NCI-H526 (cell line): ENCODE data around the gene NGRN.
"Not testable (repeated sequence)": the region's sequence is repeated elsewhere in the genome, so short reads cannot be mapped to it uniquely, and the experiment has no call there.

Source experiments
- DNase-seq, 2 experiments: peaks; one replicate each; lab custom pipeline; 2025; lab: John Stamatoyannopoulos, UW

Gene NGRN

DNA sequence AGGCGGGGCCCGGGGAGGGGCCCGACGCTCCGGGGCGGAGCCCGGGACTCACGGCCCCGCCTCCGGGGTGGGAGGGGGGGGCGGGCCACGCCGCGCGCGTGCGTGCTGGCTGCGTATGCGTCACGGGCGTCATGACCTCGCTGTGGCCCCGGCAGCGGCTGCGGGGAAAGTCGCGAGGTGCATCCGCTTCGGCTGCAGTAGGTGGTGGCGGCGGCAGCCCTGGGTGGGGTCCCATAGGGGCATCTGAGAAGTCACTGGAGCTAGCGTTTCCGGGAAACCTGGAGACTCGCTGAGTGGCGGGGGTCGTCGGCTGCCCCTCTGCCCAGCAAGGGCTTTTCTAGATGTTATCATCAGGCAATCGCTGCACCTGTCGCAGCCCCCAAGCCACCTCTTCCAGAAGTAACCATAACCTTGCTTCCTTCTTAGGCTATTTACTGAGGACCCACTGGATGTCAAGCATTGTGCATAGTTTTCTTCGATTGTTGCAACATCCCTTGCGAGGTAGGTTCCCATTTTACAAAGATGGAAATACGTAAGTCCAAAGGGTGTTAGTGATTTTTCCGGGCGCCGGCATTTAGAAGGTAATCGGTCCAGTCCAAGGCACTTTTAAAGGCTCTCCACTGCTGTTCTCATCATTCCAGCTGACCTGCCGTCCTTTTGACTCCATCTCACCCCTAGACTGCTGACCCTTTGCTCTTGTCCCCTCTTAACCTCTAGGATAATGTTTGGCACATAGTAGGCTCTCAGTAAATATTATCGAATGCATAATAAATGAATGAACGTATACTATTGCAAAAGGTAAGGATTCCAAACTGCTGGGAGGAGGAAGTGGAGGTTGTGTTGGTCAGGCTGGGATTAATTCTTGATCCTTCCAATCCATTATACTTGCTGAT lies 31.1 kb upstream of the NGRN start, which contains the start of gene GDPGP1:
Gene GDPGP1, plus strand, starts transcription at position 114 of the 893 bp plus-strand sequence. CDS start 6,700 bp downstream, outside the sequence.
- DNase-seq: peak in 1 of 2 experiments; percentile 44

DNA sequence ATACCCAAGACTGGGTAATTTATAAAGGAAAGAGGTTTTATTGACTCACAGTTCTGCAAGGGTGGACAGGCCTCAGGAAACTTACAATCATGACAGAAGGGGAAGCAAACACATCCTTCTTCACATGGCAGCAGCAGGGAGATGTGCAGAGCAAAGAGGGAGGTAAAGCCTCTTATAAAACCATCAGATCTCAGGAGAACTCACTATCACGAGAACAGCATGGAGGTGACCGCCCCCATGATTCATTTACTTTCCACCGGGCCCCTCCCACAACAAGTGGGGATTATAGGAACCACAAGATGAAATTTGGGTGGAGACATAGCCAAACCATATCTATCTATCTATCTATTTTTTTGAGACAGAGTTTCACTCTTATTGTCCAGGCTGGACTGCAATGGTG lies 26.1 kb upstream of the NGRN start:
- DNase-seq: no peak

DNA sequence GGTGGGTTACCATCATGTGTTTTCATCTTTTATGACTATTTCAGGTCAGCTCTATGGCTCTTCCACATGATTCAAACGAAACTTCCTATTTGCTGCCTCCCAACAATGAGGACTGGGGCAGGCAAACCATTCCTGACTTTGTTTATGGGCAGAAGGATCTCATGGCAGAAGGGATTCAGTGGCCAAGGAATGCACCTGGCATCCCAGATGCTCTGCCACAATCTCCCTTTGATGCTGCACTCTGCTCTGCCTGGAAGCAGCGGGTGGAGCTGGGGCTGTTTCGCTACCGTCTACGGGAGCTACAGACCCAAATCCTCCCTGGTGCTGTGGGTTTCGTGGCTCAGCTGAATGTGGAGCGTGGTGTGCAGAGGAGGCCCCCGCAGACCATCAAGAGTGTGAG lies 24.6 kb upstream of the NGRN start:
- no peak for DNase-seq

DNA sequence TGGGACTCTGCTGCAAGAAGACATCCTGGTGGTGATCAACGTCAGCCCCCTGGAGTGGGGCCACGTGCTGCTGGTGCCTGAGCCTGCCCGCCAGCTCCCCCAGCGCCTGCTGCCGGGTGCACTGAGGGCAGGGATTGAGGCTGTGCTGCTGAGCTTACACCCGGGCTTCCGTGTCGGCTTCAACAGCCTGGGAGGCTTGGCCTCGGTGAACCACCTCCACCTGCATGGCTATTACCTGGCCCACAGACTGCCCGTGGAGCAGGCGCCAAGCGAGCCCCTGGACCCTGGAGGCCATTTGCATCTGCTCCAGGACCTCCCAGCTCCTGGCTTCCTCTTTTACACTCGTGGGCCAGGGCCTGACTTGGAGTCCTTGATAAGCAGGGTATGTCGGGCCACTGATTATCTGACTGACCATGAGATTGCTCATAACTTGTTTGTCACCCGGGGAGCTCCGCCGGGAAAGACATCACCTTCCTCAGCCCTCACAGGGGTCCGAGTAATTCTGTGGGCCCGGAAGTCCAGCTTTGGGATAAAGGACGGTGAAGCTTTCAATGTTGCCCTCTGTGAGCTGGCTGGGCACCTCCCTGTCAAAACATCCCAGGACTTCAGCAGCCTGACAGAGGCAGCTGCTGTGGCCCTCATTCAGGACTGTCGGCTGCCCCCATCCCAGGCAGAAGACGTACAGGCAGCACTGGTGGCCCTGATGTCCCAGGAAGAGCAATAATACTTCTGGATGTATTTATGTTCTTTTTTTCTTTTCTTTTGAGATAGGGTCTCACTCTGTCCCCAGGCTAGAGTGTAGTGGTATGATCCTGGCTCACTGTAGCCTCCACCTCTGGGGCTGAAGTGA lies 23.9 kb upstream of the NGRN start:
- DNase-seq: no peak

DNA sequence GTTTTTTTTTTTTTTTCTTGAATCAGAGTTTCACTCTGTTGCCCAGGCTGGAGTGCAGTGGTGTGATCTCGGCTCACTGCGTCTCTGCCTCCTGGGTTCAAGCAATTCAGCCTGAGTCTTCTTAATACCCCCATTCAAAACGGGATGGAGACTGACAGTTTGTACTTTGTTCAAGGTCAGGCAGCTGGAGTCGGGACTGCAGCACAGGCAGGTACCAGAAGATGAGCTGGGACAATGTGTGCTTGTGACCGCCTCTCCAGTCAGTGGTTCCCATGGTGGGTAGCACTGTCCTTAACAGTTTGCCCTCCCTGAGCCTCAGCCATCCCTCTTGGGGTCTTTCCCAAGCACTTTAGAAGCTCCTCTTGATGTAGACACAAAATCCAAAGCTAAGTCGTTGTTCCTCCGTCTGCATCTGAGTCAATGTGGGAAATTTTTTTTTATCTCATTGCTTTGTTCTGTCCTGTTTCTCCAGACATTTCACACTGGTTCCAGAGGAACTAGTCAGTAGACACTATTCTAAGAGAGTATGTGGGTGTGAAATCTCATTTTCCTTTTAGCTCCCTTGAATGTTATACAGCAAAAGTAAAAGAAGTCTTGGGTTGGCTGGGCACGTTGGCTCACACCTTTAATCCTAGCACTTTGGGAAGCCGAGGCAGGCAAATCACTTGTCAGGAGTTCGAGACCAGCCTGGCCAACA lies 21.4 kb upstream of the NGRN start:
- no peak for DNase-seq

DNA sequence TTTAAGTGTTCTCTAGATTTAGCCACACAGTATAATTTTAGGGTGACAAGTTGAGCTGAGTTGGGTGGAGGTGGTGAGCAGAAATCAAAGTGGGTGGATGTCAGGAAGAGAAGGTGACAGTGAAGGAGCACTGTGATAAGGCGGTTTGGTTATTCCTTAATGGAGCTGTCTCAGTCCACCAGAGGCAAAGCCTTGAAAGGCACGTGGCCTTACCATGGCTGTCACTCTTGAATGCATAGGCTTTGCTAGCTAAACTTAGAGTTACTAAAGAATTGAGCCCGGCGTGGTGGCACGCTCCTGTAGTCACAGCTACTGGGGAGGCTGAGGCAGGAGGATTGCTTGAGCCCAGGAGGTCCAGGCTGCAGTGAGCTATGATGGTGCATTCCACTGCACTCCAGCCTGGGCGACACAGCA lies 16.7 kb upstream of the NGRN start:
- DNase-seq: no peak

DNA sequence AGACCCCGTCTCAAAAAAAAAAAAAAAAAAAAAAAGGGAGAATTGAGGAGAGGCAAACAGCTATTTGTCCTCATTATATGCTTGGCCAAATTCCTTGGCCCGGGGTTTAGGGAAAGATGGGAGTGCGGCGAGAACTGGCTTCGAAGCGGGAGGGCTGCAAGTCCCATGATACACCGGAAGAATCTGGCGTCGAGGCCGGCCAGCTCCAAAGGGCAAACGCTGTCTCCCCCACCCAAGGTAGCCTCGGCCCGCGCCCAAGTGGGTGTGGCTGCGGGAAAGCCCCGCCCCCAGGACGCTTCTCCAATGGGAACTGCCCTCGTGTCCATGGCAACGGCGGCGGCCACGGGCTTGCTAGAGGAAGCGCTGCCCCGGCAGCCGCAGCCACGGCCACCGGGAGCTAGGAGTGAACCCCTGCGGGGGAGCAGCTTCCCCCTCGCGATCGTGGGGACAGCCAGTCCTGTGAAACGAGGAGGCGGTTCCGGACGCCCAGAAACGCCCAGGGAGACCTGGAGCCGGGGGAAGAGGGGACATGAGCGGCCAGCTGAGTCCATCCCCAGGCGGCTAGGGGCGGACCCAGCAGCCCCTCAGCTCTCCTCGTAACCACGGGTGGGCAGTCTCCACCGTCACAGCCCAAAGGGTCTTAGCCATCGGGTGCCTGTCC lies 16.1 kb upstream of the NGRN start, which contains the start of gene TTLL13:
Gene TTLL13, plus strand, starts transcription at position 354 of the 661 bp plus-strand sequence. CDS start 1,075 bp downstream, outside the sequence.
- peak; percentile 58 to 95 for DNase-seq

DNA sequence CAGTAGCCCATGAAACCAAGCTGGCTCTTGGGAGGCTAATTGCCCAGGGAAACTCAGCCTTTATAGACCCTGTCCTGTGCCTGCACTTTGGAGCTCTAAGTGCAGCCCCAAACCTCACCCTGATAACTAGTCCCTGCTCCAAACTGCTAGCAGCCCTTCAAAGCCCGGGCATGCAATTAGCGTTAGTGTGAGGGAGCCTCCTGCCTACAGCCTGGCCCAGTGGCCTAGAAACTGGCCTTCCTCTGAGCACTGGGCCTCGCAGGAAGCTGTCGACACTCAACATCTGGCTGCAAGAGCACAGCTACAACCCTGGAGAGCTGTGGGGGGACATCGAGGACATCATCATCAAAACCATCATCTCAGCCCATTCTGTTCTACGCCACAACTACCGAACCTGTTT lies 7.7 kb upstream of the NGRN start:
- DNase-seq: no peak

DNA sequence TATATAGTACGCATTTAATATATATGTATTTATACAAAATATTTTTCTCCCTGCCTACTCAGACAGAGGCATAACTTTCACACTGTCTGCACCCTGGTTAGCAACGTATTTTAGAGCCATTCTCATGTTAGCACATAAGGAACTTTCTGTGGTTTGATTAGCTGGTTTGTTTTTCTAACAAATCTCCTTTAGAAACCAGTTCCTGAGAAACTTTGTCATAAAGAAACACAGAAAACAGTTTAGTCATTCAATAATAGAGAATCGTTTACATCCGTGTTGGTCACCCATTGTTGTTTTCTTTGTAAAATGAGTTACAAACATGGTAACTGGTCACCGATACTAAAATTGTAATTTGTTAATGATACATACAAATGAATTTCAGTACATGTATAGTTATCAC lies 5.9 kb upstream of the NGRN start:
- DNase-seq: no peak

DNA sequence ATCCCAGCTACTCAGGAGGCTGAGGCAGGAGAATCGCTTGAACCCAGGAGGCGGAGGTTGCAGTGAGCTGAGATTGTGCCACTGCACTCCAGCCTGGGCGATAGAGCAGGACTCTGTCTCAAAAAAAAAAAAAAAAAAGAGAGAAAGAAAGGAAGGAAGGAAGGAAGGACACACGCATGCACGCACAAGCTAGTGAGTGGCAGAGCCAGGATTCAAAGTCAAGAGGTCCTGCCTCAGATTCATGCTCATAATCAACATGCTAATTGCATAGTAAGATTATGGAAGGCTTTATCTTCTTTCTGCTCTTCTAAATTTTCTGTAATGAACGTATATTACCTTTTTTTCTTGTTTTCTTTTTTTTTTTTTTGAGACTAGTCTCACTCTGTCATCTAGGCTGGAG lies 4.7 kb upstream of the NGRN start:
- not testable (repeated sequence) for DNase-seq

DNA sequence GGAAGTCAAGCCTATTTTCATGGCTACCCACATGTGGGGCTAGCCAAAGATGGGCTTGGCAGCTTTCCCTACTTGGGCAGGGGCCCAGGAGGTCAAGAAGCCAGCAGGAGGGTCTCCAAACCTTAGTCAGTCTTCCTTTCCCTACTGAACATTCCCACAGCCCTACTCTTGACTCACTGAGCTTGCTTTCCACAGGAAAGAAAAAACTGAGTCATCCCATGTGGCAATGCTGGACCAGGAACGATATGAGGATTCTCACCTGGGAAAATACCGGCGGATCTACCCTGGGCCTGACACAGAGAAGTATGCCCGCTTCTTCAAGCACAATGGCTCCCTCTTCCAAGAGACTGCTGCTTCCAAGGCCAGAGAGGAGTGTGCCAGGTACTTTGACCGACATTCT lies 3.7 kb upstream of the NGRN start:
- DNase-seq: no peak

DNA sequence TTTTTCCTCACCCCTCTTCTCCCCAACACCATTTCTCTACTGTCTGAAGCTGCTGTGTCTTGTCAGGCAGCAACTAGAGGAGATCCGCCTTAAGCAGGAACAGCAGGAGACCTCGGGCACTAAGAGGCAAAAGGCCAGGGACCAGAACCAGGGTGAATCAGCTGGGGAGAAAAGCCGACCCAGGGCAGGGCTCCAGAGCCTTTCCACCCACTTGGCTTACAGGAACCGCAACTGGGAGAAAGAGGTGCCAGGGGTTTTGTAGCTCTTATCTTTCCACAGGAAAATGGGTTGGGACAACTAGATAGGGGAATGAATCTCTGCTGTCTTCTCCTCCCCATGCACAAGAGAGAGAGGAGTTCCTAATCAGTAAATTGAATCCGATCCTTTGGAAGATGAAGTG lies 3.0 kb upstream of the NGRN start:
- no peak for DNase-seq

DNA sequence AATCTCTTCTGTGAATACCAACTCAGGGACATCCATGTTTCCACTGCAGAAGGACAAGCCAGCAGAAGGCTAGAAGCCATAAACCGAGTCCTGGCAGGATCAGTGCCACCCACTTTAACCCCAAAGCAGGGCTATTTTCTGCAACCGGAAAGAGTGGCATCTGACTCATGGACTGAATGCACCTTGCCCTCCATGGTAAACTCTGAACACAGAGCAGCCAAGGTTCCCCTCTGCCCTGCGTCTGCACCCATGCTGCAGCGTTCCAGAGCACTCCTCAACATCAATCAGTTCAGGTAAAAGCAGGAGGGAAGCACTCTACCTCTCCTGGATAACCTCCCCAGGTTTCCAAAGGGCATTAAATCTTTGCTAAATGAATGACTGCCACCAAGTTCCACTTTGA lies 801 bp upstream of the NGRN start:
- no peak for DNase-seq

DNA sequence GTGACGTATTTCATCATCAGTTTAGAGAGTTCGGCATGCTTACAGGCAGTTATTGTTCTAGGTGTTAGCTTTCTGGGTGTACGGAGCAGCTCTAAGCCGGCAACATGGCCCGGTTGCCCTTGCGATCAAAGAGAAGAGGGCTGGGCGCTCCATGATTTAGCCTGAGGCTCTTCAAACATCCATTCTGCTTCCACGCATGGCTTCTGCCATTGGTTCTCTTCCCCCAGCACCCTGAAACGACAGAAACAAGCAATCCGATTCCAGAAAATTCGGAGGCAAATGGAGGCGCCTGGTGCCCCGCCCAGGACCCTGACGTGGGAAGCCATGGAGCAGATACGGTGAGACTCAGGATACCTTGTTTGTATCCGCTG lies 574 bp downstream of the NGRN start:
- DNase-seq: peak; percentile 63 to 67

DNA sequence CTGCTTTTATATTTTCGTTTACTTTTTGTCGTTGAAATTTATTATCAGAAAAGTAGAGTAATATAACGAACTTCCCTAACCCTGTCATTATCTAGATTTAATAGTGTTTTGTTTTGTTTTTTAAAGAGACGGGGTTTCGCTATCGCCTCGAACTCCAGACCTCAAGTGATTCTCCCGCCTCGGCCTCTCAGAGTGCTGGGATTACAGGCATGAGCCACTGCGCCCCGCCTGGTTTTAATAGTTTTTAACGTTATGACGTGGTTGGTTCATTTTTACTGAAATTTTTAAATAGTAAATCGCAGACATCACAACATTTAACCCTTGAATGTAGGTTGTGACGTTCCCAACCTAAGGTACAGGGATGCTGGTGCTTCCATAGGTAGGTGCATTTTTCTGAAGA lies 1.0 kb downstream of the NGRN start:
- peak in 1 of 2 experiments; percentile 30 for DNase-seq

DNA sequence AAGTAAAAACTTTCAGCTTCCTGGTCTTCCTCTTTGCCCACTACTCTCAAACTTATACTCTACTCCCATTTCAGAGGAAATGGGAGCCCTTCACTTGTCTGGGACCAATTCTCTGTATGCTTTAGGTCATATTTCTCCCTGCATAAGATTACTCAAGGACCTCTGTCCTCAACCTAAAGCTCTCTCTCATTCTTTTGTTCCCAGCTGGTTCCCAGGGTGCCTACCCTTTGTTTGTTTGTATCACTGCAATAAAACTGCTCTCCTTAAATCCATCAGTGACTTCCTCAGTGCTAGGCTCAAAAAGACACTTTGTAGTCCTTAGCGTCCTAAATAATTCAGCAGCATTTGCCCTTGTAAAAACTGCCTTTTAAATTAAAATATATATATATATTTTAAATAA lies 2.9 kb downstream of the NGRN start:
- no peak for DNase-seq

DNA sequence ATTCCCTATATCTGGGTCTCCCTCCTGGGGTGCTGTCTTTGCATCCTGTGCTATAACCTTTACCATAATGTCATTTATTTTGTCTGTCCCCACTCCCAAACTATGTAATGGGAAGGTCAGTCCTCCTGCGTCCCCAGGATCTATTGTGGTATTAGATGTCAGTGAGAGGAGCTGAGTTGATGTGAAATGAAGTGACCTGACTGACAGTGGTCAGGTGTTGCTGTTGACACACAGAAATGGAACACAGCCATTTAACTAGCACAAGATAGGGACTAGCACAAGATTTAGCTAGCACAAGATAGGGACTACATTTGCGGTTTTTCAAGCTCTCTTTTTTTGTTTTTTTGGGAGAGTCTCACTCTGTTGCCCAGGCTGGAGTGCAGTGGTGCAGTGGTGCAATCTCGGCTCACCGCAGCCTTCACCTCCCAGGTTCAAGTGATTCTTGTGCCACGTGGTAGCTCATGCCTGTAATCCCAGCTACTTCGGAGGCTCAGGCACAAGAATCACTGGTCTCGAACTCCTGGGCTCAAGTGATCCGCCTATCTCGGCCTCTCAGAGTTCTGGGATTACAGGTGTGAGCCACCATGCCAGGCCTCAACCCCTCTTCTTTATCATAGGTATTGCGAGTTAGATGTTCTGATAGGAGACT lies 5.2 kb downstream of the NGRN start:
- no peak for DNase-seq

DNA sequence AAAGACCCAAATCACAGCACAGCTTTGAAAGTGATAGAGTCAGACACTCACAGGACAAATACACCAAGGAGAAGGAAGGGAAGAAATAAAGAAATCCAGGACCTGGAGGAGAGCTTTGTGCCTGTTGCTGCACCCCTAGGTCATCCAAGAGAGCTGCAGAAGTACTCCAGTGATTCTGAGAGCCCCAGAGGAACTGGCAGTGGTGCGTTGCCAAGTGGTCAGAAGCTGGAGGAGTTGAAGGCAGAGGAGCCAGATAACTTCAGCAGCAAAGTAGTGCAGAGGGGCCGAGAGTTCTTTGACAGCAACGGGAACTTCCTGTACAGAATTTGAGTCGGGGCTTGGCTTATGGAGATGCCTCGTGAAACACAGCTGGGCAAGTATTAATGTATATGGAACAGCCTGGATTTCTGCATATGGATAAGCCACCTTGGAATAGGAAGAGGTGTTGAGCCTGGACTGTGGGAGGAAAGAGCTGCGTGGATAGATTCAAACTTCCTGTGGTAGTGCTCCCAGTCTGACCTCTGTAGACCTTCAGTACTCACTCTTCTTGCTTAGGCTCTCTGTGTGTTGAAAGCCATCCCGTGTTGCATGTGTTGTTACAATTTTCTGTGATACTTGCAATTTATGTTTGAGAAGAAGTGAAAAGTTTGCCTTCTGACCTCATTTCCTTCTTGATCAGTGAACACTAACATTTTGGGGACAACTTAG lies 6.1 kb downstream of the NGRN start:
- DNase-seq: no peak

DNA sequence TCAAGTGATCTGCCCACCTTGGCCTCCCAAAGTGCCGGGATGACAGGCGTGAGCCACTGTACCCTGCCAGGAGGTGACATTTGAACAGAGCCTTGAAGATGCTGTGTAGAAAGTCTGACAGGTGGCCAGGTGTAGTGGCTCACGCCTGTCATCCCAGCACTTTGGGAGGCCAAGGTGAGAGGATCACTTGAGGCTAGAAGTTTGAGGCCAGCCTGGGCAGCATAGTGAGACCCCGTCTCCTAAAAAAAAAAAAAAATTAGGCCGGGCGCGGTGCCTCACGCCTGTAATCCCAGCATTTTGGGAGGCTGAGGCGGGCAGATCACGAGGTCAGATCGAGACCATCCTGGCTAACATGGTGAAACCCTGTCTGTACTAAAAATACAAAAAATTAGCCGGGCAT lies 13.0 kb downstream of the NGRN start:
- not testable (repeated sequence) for DNase-seq

DNA sequence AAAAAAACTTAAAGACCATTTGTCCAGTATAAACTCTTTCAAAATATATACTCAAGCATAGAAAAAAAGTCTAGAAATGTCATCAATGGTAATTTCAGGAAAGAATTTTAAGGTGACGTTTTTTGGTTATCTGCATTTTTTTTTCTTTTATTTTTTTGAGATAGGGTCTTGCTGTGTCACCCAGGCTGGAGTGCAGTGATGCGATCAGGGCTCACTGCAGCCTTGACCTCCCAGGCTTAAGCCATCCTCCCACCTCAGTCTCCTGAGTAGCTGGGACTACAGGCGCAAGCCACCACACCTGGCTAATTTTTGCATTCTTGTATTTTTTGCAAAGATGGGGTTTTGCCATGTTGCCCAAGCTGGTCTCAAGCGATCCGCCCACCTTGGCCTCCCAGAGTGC lies 15.3 kb downstream of the NGRN start:
- DNase-seq: not testable (repeated sequence)
